Dermis microvascular lymphatic vessel endothelial cell (primary cell): ENCODE data around the gene LRP1B. TPM values are rescaled to one million over a fixed set of nuclear protein-coding genes. Genes with fewer than 3 reads are reported as not detected.
"Not testable (repeated sequence)": the region's sequence is repeated elsewhere in the genome, so short reads cannot be mapped to it uniquely, and the experiment has no call there.

Source experiments
- DNase-seq, 2 donors: peaks; one replicate each; pipeline versions ENCODE4 v3.0.0 to v3.0.0-alpha.2; 2010; ENCODE audit warnings: low read depth in 2 of 2
- total RNA-seq: library from RNA; depleted of rRNA; stranded (reverse); fragments of >200 nt; gene quantifications from 2 replicates; pipeline ENCODE4 v1.2.1, GENCODE V29; 2014

Gene LRP1B
- total RNA-seq, 1 donor from 2014 or later, result 0.13 TPM

GRCh38 chr2:142104134-142104758, 26.6 kb downstream of the LRP1B start:
- no peak for DNase-seq

GRCh38 chr2:142100970-142101369, 29.8 kb downstream of the LRP1B start:
- DNase-seq, result no peak

GRCh38 chr2:142100139-142100873, 30.5 kb downstream of the LRP1B start:
- no peak for DNase-seq

- no peak for DNase-seq
Measured at GRCh38 chr2:142097711-142098110, 33.1 kb downstream of the LRP1B start.

- no peak for DNase-seq
Measured at GRCh38 chr2:142095647-142096046, 35.2 kb downstream of the LRP1B start.

- no peak for DNase-seq
Measured at GRCh38 chr2:142094233-142094632, 36.6 kb downstream of the LRP1B start.

- no peak for DNase-seq
Measured at GRCh38 chr2:142088058-142088568, 42.7 kb downstream of the LRP1B start.

GRCh38 chr2:142087585-142087984, 43.2 kb downstream of the LRP1B start:
- DNase-seq, result not testable (repeated sequence)

GRCh38 chr2:142082368-142082767, 48.4 kb downstream of the LRP1B start:
- DNase-seq, result no peak

GRCh38 chr2:142076317-142076716, 54.5 kb downstream of the LRP1B start:
- DNase-seq, result no peak

GRCh38 chr2:142075826-142076225, 55.0 kb downstream of the LRP1B start:
- DNase-seq, result no peak

GRCh38 chr2:142069251-142069888, 61.4 kb downstream of the LRP1B start:
- DNase-seq, result no peak

- no peak for DNase-seq
Measured at GRCh38 chr2:142065700-142066099, 65.1 kb downstream of the LRP1B start.

- DNase-seq, result no peak
Measured at GRCh38 chr2:142065156-142065555, 65.7 kb downstream of the LRP1B start.

GRCh38 chr2:142061733-142062132, 69.1 kb downstream of the LRP1B start:
- DNase-seq, result no peak

GRCh38 chr2:142058149-142058548, 72.7 kb downstream of the LRP1B start:
- no peak for DNase-seq

- no peak for DNase-seq
Measured at GRCh38 chr2:142056784-142057183, 74.0 kb downstream of the LRP1B start.

GRCh38 chr2:142052220-142052863, 78.5 kb downstream of the LRP1B start:
- no peak for DNase-seq

GRCh38 chr2:142048581-142048980, 82.2 kb downstream of the LRP1B start:
- DNase-seq, result no peak

- no peak for DNase-seq
Measured at GRCh38 chr2:142045641-142046040, 85.2 kb downstream of the LRP1B start.

- DNase-seq, result no peak
Measured at GRCh38 chr2:142044197-142044596, 86.6 kb downstream of the LRP1B start.
